Muscle layer of colon (tissue), 2 donors: ENCODE measurements around the gene KCNJ3.
"Not testable (repeated sequence)": the region's sequence is repeated elsewhere in the genome, so short reads cannot be mapped to it uniquely, and the experiment has no call there.

ENCODE experiments used
- H3K27ac ChIP-seq: one replicate; pipeline ENCODE4 v1.7.0; 2013; ENCODE audit warnings: low read depth, mild to moderate bottlenecking, low read length, moderate library complexity
- H3K27me3 ChIP-seq, 2 donors: one replicate each; pipeline ENCODE4 v1.7.0; 2013; ENCODE audit warnings: low read length in 2 of 2, mild to moderate bottlenecking in 2 of 2; ENCODE audit not compliant: insufficient read depth in 2 of 2, control insufficient read depth in 1 of 2
- H3K36me3 ChIP-seq: one replicate; pipeline ENCODE4 v1.7.0; 2013; ENCODE audit warnings: mild to moderate bottlenecking, low read length; ENCODE audit not compliant: insufficient read depth
- H3K4me1 ChIP-seq: one replicate; pipeline ENCODE4 v1.7.0; 2013; ENCODE audit warnings: mild to moderate bottlenecking, low read length; ENCODE audit not compliant: insufficient read depth
- H3K4me3 ChIP-seq, 2 donors: one replicate each; pipeline ENCODE4 v1.7.0; 2013; ENCODE audit warnings: low read length in 2 of 2, low read depth in 1 of 2, mild to moderate bottlenecking in 1 of 2, moderate library complexity in 1 of 2
- H3K9ac ChIP-seq: one replicate; pipeline ENCODE4 v1.7.0; 2013; ENCODE audit warnings: low read length
- H3K9me3 ChIP-seq: one replicate; pipeline ENCODE4 v1.7.0; 2013; ENCODE audit warnings: mild to moderate bottlenecking, low read length
- donor health status: abdominal sarcoma.
- donor health status: Adenocarcinoma of cecum.

KCNJ3 gene

GRCh38 chr2:154846842-154847241, 148.3 kb downstream of the KCNJ3 start:
- H3K36me3 ChIP-seq = no peaks in the 10 kb centered on the region
- H3K4me3 ChIP-seq = no peak overlapping the region
- no peak overlapping the region for H3K27ac ChIP-seq
- H3K9ac ChIP-seq = no peak overlapping the region
- H3K9me3 ChIP-seq = no peaks in the 10 kb centered on the region
- H3K4me1 ChIP-seq = no peaks in the 10 kb centered on the region
- no peaks in the 10 kb centered on the region for H3K27me3 ChIP-seq

GRCh38 chr2:154849482-154849881, 151.0 kb downstream of the KCNJ3 start:
- Histone ChIP-seq H3K4me3 (no peak overlapping the region), H3K27me3 (no peaks in the 10 kb centered on the region), H3K36me3 (no peaks in the 10 kb centered on the region), H3K4me1 (no peaks in the 10 kb centered on the region), H3K9me3 (no peaks in the 10 kb centered on the region), H3K27ac (no peak overlapping the region), H3K9ac (no peak overlapping the region)

GRCh38 chr2:154850532-154850931, 152.0 kb downstream of the KCNJ3 start:
- Histone ChIP-seq H3K27ac (no peak overlapping the region), H3K27me3 (no peaks in the 10 kb centered on the region), H3K9me3 (no peaks in the 10 kb centered on the region), H3K36me3 (no peaks in the 10 kb centered on the region), H3K4me1 (no peaks in the 10 kb centered on the region), H3K4me3 (no peak overlapping the region), H3K9ac (no peak overlapping the region)

GRCh38 chr2:154855138-154855537, 156.6 kb downstream of the KCNJ3 start:
- no peaks in the 10 kb centered on the region for H3K9me3 ChIP-seq
- no peak overlapping the region for H3K9ac ChIP-seq
- H3K27ac ChIP-seq = no peak overlapping the region
- no peaks in the 10 kb centered on the region for H3K4me1 ChIP-seq
- no peak overlapping the region for H3K4me3 ChIP-seq
- no peaks in the 10 kb centered on the region for H3K36me3 ChIP-seq
- no peaks in the 10 kb centered on the region for H3K27me3 ChIP-seq

- H3K9ac ChIP-seq, H3K27ac ChIP-seq, H3K4me3 ChIP-seq, H3K9me3 ChIP-seq, H3K27me3 ChIP-seq, H3K4me1 ChIP-seq, H3K36me3 ChIP-seq: not testable (repeated sequence)
Observed at GRCh38 chr2:154867151-154867550, 168.7 kb downstream of the KCNJ3 start.

GRCh38 chr2:154875999-154876398, 177.5 kb downstream of the KCNJ3 start:
- H3K9ac ChIP-seq = no peak overlapping the region
- H3K27ac ChIP-seq = no peak overlapping the region
- H3K36me3 ChIP-seq = no peaks in the 10 kb centered on the region
- H3K27me3 ChIP-seq = no peaks in the 10 kb centered on the region
- no peaks in the 10 kb centered on the region for H3K4me1 ChIP-seq
- no peaks in the 10 kb centered on the region for H3K9me3 ChIP-seq
- no peak overlapping the region for H3K4me3 ChIP-seq

GRCh38 chr2:154882725-154883124, 184.2 kb downstream of the KCNJ3 start:
- Histone ChIP-seq H3K9ac (no peak overlapping the region), H3K36me3 (no peaks in the 10 kb centered on the region), H3K4me3 (no peak overlapping the region), H3K27me3 (no peaks in the 10 kb centered on the region), H3K4me1 (no peaks in the 10 kb centered on the region), H3K9me3 (no peaks in the 10 kb centered on the region), H3K27ac (no peak overlapping the region)

GRCh38 chr2:154886316-154886715, 187.8 kb downstream of the KCNJ3 start:
- no peak overlapping the region for H3K9ac ChIP-seq
- H3K4me3 ChIP-seq = no peak overlapping the region
- no peak overlapping the region for H3K27ac ChIP-seq
- H3K4me1 ChIP-seq = no peaks in the 10 kb centered on the region
- H3K9me3 ChIP-seq = peaks cover 5% of the 10 kb centered on the region
- H3K27me3 ChIP-seq = no peaks in the 10 kb centered on the region
- no peaks in the 10 kb centered on the region for H3K36me3 ChIP-seq

- Histone ChIP-seq H3K27me3 (no peaks in the 10 kb centered on the region), H3K27ac (no peak overlapping the region), H3K9me3 (no peaks in the 10 kb centered on the region), H3K4me3 (no peak overlapping the region), H3K4me1 (no peaks in the 10 kb centered on the region), H3K36me3 (no peaks in the 10 kb centered on the region), H3K9ac (no peak overlapping the region)
Observed at GRCh38 chr2:154898269-154898668, 199.8 kb downstream of the KCNJ3 start.

- Histone ChIP-seq H3K27ac (no peak overlapping the region), H3K27me3 (no peaks in the 10 kb centered on the region), H3K36me3 (no peaks in the 10 kb centered on the region), H3K4me3 (no peak overlapping the region), H3K4me1 (no peaks in the 10 kb centered on the region), H3K9ac (no peak overlapping the region), H3K9me3 (no peaks in the 10 kb centered on the region)
Observed at GRCh38 chr2:154901063-154901462, 202.6 kb downstream of the KCNJ3 start.
